GM19351 (cell line): ENCODE measurements around the gene RAC2.

ENCODE experiments used
- ATAC-seq: cut with Tn5 transposase; IDR thresholded peaks from one replicate; pipeline ENCODE4 v1.9.1; 2021; ENCODE audit warnings: mild to moderate bottlenecking, moderate library complexity; ENCODE audit not compliant: unreplicated experiment

The RAC2 gene

DNA sequence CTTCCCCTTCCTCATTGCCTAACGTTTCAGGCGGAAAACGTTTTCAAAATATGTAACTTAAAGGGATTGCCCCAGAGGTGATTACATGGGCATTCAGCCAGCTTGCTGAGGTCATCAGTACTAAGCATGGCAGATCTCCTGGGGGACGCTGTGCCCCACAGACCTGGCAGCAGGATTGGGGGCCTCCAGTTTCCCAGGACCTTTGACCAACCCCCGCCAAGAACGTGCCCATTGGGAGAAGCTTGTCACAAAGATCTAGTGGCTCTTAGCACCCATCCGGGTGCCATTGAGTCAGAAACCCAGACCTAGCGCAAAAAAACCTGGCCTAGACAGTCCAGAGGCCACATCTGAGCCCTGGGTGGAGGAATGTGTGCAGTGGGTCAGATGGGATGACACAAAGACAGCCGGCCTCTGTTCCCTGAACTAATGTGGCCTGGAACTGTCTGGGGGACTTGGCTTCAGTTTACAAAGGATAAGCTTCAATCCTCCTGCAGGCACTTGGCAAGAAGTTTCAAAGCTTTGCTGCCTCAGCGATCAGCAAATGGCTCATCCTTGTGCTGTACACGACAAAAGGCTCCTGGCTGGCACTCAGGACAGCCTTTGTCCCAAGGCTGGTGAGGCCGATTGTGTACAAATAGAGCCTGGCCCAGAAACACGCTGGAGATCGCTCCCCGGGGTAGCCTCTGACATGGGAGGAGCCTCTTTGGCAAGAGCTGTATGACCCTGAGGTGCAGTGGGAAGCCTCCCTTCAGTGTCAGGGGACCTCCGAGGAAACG is 65.5 kb downstream of the RAC2 start:
- ATAC-seq: no peak

DNA sequence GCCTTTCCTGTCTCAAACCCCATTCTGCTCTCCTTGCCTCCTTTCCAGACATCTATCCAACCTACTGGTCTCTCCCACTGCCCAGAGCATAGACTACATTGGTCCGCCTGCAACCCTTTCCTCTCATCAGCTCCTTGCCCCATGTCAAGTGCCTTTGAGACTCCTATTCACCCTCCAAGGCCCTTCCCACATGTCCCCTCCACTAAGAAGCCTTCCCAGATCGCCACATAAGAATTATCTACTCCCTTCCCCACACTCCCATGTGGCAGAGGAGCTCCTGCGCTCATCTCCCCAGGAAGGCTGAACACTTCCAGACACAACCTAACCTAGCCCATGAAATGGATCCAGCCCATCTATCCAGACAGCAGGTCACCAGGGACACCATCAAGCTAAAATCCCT is 66.3 kb downstream of the RAC2 start:
- ATAC-seq: no peak

DNA sequence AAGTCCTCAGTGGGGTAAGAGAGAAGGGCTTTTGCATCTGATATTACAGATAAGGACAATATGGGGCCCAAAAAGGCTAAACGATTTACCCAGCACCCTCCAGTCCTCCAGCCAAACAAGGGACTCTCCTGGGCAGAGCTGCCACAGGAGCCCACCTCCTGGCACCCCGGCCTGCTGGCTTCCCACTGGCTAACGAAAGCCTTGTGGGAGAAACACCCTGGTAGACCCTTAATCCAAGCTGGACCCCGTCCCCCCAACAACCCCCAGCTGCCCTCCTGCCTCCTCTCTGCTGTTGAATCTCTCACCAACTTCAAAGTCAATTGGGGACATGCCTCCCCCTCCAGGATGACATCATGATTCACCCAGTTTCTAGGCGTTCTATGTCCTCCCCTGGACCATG is 66.8 kb downstream of the RAC2 start:
- ATAC-seq: no peak

DNA sequence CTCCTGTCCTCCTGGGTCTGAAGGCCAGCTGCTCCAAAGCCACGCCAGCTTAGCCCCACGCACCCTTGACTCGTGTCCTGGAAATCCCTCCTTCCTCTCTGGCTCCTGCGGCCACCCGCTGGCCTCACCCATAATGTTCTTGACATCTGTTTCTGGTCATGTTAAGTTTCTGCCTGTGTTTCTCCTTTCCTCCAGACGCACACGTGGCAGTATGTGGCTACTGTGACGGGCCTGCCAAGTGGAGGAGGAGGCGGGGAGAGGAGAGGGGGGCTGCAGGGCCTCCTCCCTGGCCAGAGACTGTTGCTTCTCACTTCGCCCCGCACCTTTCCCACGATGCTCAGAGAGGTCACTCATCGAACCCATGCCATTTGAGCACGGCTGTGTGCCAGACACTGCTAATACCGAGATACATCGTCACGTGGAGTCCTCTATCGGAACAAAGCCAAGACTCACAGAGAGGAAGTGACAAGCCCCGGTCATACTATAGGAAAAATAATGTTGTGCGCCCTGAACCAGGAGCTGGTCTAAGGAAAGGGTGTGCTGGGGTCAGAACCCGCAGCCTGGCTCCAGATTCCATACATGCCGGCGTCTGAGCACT is 67.5 kb downstream of the RAC2 start:
- no peak for ATAC-seq

DNA sequence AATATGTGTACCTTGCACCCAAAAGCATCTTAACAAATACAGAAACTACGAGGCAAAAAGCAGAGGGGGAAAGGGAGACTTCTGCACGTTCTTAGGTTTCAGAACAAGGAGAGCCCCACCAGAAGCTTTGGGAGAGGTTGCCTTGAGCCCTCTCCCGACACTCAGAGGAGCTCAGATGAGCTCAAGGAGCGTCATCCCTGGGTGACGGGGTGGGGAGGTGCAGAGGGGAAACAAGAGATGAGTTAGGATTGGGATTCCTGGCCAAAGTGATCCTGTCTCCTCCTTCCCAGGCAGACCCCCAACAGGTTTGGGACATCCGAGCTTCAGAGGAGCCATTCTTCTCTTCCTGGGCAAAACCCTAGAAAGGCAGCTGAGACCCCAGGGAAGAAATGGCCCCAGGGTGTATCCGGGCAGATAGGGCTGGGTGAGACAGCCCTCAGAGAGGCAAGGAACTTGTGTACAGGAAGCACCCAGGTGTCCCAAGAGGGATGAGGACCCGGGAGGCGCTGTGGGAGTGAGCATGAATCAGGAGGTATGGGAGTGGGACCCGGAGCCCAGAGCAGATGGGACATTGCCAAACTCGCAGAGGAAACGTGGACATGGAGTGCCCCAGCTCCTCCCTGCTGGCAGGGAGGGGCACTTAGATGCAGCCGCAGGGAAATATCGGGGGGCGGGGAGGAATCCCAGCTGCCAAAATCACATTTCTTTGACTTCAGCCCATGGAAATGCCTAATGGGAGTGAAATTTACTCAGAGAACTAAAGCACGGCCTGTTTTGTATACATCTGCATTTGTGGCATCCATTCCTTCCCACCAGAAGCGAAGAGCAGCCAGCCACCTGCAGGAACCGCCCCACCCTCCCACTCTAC is 68.4 kb downstream of the RAC2 start:
- no peak for ATAC-seq
